KOPT-K1 (cell line): ENCODE measurements around the gene DCUN1D1.

Experiments used
- H3K27ac ChIP-seq: fragments of 200-600 bp; sonication (generic); 2 replicates; pipeline ENCODE4 v1.5.1; 2016; ENCODE audit warnings: antibody characterized with exemption, mild to moderate bottlenecking, low read depth, low read length; ENCODE audit not compliant: poor library complexity, severe bottlenecking
- H3K36me3 ChIP-seq: fragments of 200-600 bp; sonication (generic); 2 replicates; pipeline ENCODE4 v1.5.1; 2017; ENCODE audit warnings: antibody characterized with exemption, mild to moderate bottlenecking, low read length, moderate library complexity; ENCODE audit not compliant: insufficient read depth
- H3K9me3 ChIP-seq: fragments of 200-600 bp; sonication (generic); 2 replicates; pipeline ENCODE4 v1.5.1; 2017; ENCODE audit warnings: antibody characterized with exemption, low read length, mild to moderate bottlenecking; ENCODE audit not compliant: insufficient read depth, poor library complexity, severe bottlenecking

The DCUN1D1 gene

GRCh38 chr3:182925944-182926337 is 54.4 kb downstream of the DCUN1D1 start:
- Histone ChIP-seq H3K36me3 (peaks cover 10% of the 10 kb centered on the region; the same call in 1 of the 2 replicates), H3K27ac (no peak overlapping the region), H3K9me3 (no peaks in the 10 kb centered on the region)

GRCh38 chr3:182925330-182925943 is 54.9 kb downstream of the DCUN1D1 start:
- H3K36me3 ChIP-seq = peaks cover 13% of the 10 kb centered on the region; the same call in 1 of the 2 replicates
- no peak overlapping the region for H3K27ac ChIP-seq
- H3K9me3 ChIP-seq = no peaks in the 10 kb centered on the region

- Histone ChIP-seq H3K27ac (no peak overlapping the region), H3K9me3 (no peaks in the 10 kb centered on the region), H3K36me3 (peaks cover 16% of the 10 kb centered on the region; the same call in 1 of the 2 replicates)
These were observed 58.5 kb downstream of the DCUN1D1 start for GRCh38 chr3:182921665-182922355.

- Histone ChIP-seq H3K27ac (no peak overlapping the region), H3K36me3 (peaks cover 13% of the 10 kb centered on the region; the same call in 1 of the 2 replicates), H3K9me3 (no peaks in the 10 kb centered on the region)
These were observed 59.7 kb downstream of the DCUN1D1 start for GRCh38 chr3:182920515-182921084.

- peaks cover 13% of the 10 kb centered on the region; the same call in 1 of the 2 replicates for H3K36me3 ChIP-seq
- no peaks in the 10 kb centered on the region for H3K9me3 ChIP-seq
- H3K27ac ChIP-seq = no peak overlapping the region
These were observed 60.4 kb downstream of the DCUN1D1 start for GRCh38 chr3:182919866-182920357.

GRCh38 chr3:182917134-182917533 is 63.2 kb downstream of the DCUN1D1 start:
- no peaks in the 10 kb centered on the region for H3K9me3 ChIP-seq
- peaks cover 13% of the 10 kb centered on the region; the same call in 1 of the 2 replicates for H3K36me3 ChIP-seq
- H3K27ac ChIP-seq = no peak overlapping the region

GRCh38 chr3:182914341-182914740 is 66.0 kb downstream of the DCUN1D1 start:
- Histone ChIP-seq H3K9me3 (no peaks in the 10 kb centered on the region), H3K27ac (peak overlapping the region; percentile 92), H3K36me3 (peaks cover 10% of the 10 kb centered on the region; the same call in 1 of the 2 replicates)

GRCh38 chr3:182913889-182914288 is 66.4 kb downstream of the DCUN1D1 start:
- Histone ChIP-seq H3K36me3 (peaks cover 10% of the 10 kb centered on the region; the same call in 1 of the 2 replicates), H3K27ac (peak overlapping the region; percentile 92)

GRCh38 chr3:182912474-182912873 is 67.9 kb downstream of the DCUN1D1 start:
- Histone ChIP-seq H3K36me3 (peaks cover 10% of the 10 kb centered on the region), H3K27ac (peak overlapping the region; percentile 92)

More at GRCh38 chr3:182913889-182914288, 66.4 kb downstream of the DCUN1D1 start:
- no peaks in the 10 kb centered on the region for H3K9me3 ChIP-seq

GRCh38 chr3:182911782-182912111 is 68.6 kb downstream of the DCUN1D1 start:
- Histone ChIP-seq H3K9me3 (no peaks in the 10 kb centered on the region), H3K36me3 (peaks cover 16% of the 10 kb centered on the region), H3K27ac (peak overlapping the region; percentile 92)

More at GRCh38 chr3:182912474-182912873, 67.9 kb downstream of the DCUN1D1 start:
- H3K9me3 ChIP-seq = no peaks in the 10 kb centered on the region

- Histone ChIP-seq H3K27ac (peak overlapping the region; percentile 92), H3K9me3 (no peaks in the 10 kb centered on the region), H3K36me3 (peaks cover 19% of the 10 kb centered on the region)
These were observed 69.2 kb downstream of the DCUN1D1 start for GRCh38 chr3:182910936-182911781.

- peak overlapping the region; percentile 33 for H3K27ac ChIP-seq
- H3K9me3 ChIP-seq = no peaks in the 10 kb centered on the region
These were observed 70.9 kb downstream of the DCUN1D1 start for GRCh38 chr3:182909318-182910040.

GRCh38 chr3:182908471-182908870 is 71.9 kb downstream of the DCUN1D1 start:
- H3K9me3 ChIP-seq = no peaks in the 10 kb centered on the region
- no peak overlapping the region for H3K27ac ChIP-seq
- peaks cover 36% of the 10 kb centered on the region for H3K36me3 ChIP-seq

More at GRCh38 chr3:182909318-182910040, 70.9 kb downstream of the DCUN1D1 start:
- peaks cover 26% of the 10 kb centered on the region for H3K36me3 ChIP-seq

GRCh38 chr3:182906036-182906435 is 74.3 kb downstream of the DCUN1D1 start:
- Histone ChIP-seq H3K27ac (no peak overlapping the region), H3K36me3 (peaks cover 52% of the 10 kb centered on the region), H3K9me3 (no peaks in the 10 kb centered on the region)
